ENCODE data around the gene AKAP10.

- no peak for TF ChIP-seq EP300 (IDR thresholded peaks at IDR 0.05)
- TF ChIP-seq CTCF (IDR thresholded peaks at IDR 0.05), result no peak
- no peak for TF ChIP-seq POLR2A (IDR thresholded peaks at IDR 0.05)
- no peak for TF ChIP-seq POLR2AphosphoS5 (IDR thresholded peaks at IDR 0.05)
Measured at GRCh38 chr17:19987897-19988296, 10.3 kb upstream of the AKAP10 start.

Measured in suprapubic skin (tissue), 4 donors.